Astrocyte (in vitro differentiated cells and primary cell): ENCODE measurements around the gene FAM120B.

ENCODE experiments used
- CTCF ChIP-seq: IDR thresholded peaks from 2 replicates; pipeline ENCODE4 v1.5.1; 2011; ENCODE audit warnings: low read depth, mild to moderate bottlenecking, inconsistent platforms, low read length, moderate library complexity; ENCODE audit not compliant: insufficient read depth
- EZH2 ChIP-seq: IDR thresholded peaks from 2 replicates; pipeline ENCODE4 v1.6.1; 2012; ENCODE audit warnings: mild to moderate bottlenecking, low read length, inconsistent platforms; ENCODE audit not compliant: insufficient read depth

GRCh38 chr6:170292407-170293158 is 14.0 kb upstream of the FAM120B start:
- TF ChIP-seq CTCF (no peak), EZH2 (no peak)
